ENCODE results near the gene S100A6.
"Not testable (repeated sequence)": the region's sequence is repeated elsewhere in the genome, so short reads cannot be mapped to it uniquely, and the experiment has no call there.

Gene S100A6

GRCh38 chr1:153526132-153526543 lies 9.7 kb downstream of the S100A6 start:
- in situ Hi-C loops (cut with HindIII; ENCODE audit: low pct_unique_long_range_greater_than_20kb, low sequenced_read_pairs) = no loop called here
- no peak for DNase-seq (ENCODE audit: low read depth in 1 of 2, low spot score in 1 of 2)
- TF ChIP-seq JUND (IDR thresholded peaks at IDR 0.05; ENCODE audit: low read depth) = no peak

- no peak for TF ChIP-seq JUND (IDR thresholded peaks at IDR 0.05; ENCODE audit: low read depth)
- in situ Hi-C loops (cut with HindIII; ENCODE audit: low pct_unique_long_range_greater_than_20kb, low sequenced_read_pairs) = no loop called here
- DNase-seq (ENCODE audit: low read depth in 1 of 2, low spot score in 1 of 2) = no peak
These were observed 10.6 kb downstream of the S100A6 start for GRCh38 chr1:153525088-153525728.

GRCh38 chr1:153522353-153523048 lies 13.3 kb downstream of the S100A6 start:
- in situ Hi-C loops (cut with HindIII; ENCODE audit: low pct_unique_long_range_greater_than_20kb, low sequenced_read_pairs); DNase-seq (ENCODE audit: low read depth in 1 of 2, low spot score in 1 of 2): not testable (repeated sequence)

GRCh38 chr1:153521808-153522207 lies 14.0 kb downstream of the S100A6 start:
- in situ Hi-C loops (cut with HindIII; ENCODE audit: low pct_unique_long_range_greater_than_20kb, low sequenced_read_pairs) = not testable (repeated sequence)

GRCh38 chr1:153520818-153521476 lies 14.8 kb downstream of the S100A6 start:
- DNase-seq (ENCODE audit: low read depth in 1 of 2, low spot score in 1 of 2) = peak in 1 of 2 experiments; percentile 53
- TF ChIP-seq JUND (IDR thresholded peaks at IDR 0.05; ENCODE audit: low read depth) = no peak
- in situ Hi-C loops (cut with HindIII; ENCODE audit: low pct_unique_long_range_greater_than_20kb, low sequenced_read_pairs) = no loop called here

More at GRCh38 chr1:153521808-153522207, 14.0 kb downstream of the S100A6 start:
- not testable (repeated sequence) for DNase-seq (ENCODE audit: low read depth in 1 of 2, low spot score in 1 of 2)

- DNase-seq (ENCODE audit: low read depth in 1 of 2, low spot score in 1 of 2); in situ Hi-C loops (cut with HindIII; ENCODE audit: low pct_unique_long_range_greater_than_20kb, low sequenced_read_pairs): not testable (repeated sequence)
These were observed 15.6 kb downstream of the S100A6 start for GRCh38 chr1:153520137-153520691.

- no peak for DNase-seq (ENCODE audit: low read depth in 1 of 2, low spot score in 1 of 2)
These were observed 16.5 kb downstream of the S100A6 start for GRCh38 chr1:153519242-153519641.

GRCh38 chr1:153515504-153516394 lies 20.0 kb downstream of the S100A6 start:
- DNase-seq (ENCODE audit: low read depth in 1 of 2, low spot score in 1 of 2) = peak; percentile 25 to 79
- TF ChIP-seq JUND (IDR thresholded peaks at IDR 0.05; ENCODE audit: low read depth) = no peak
- in situ Hi-C loops (cut with HindIII; ENCODE audit: low pct_unique_long_range_greater_than_20kb, low sequenced_read_pairs) = no loop called here

More at GRCh38 chr1:153519242-153519641, 16.5 kb downstream of the S100A6 start:
- TF ChIP-seq JUND (IDR thresholded peaks at IDR 0.05; ENCODE audit: low read depth) = no peak
- in situ Hi-C loops (cut with HindIII; ENCODE audit: low pct_unique_long_range_greater_than_20kb, low sequenced_read_pairs) = no loop called here

- no peak for DNase-seq (ENCODE audit: low read depth in 1 of 2, low spot score in 1 of 2)
- no peak for TF ChIP-seq JUND (IDR thresholded peaks at IDR 0.05; ENCODE audit: low read depth)
- in situ Hi-C loops (cut with HindIII; ENCODE audit: low pct_unique_long_range_greater_than_20kb, low sequenced_read_pairs) = no loop called here
These were observed 22.1 kb downstream of the S100A6 start for GRCh38 chr1:153513666-153514065.

GRCh38 chr1:153513023-153513422 lies 22.8 kb downstream of the S100A6 start:
- no peak for TF ChIP-seq JUND (IDR thresholded peaks at IDR 0.05; ENCODE audit: low read depth)
- DNase-seq (ENCODE audit: low read depth in 1 of 2, low spot score in 1 of 2) = peak in 1 of 2 experiments; percentile 69
- in situ Hi-C loops (cut with HindIII; ENCODE audit: low pct_unique_long_range_greater_than_20kb, low sequenced_read_pairs) = no loop called here

GRCh38 chr1:153510984-153511410 lies 24.8 kb downstream of the S100A6 start:
- in situ Hi-C loops (cut with HindIII; ENCODE audit: low pct_unique_long_range_greater_than_20kb, low sequenced_read_pairs) = no loop called here
- DNase-seq (ENCODE audit: low read depth in 1 of 2, low spot score in 1 of 2) = peak; percentile 74 to 88
- TF ChIP-seq JUND (IDR thresholded peaks at IDR 0.05; ENCODE audit: low read depth) = no peak
